Lung (tissue), 12 donors: ENCODE measurements around the gene CCDC3. TPM values are rescaled to one million over a fixed set of nuclear protein-coding genes. Genes with fewer than 3 reads are reported as not detected.

ENCODE experiments used
- ATAC-seq: fragments of 200-7000 bp; cut with Tn5 transposase; one replicate; pipeline ENCODE4 v1.9.1; 2020; ENCODE audit warnings: moderate number of reproducible peaks; ENCODE audit not compliant: insufficient read depth, low FRiP score
- DNase-seq, 3 donors: peaks; one replicate each; pipeline ENCODE4 v3.0.0-alpha.2; 2013 to 2017
- H3K27ac ChIP-seq, 2 donors: one replicate each; pipeline ENCODE4 v1.5.1; 2013; ENCODE audit warnings: mild to moderate bottlenecking in 2 of 2, moderate library complexity in 2 of 2, control low read depth in 1 of 2, inconsistent platforms in 1 of 2, low read depth in 1 of 2, low read length in 1 of 2
- H3K27me3 ChIP-seq, 3 donors: one replicate each; pipeline ENCODE4 v1.5.1; 2013; ENCODE audit warnings: low read length in 2 of 3; ENCODE audit not compliant: control insufficient read depth in 3 of 3, insufficient read depth in 3 of 3
- H3K36me3 ChIP-seq, 4 donors: one replicate each; pipeline ENCODE4 v1.5.1; 2013; ENCODE audit warnings: low read length in 4 of 4, mild to moderate bottlenecking in 1 of 4, moderate library complexity in 1 of 4; ENCODE audit not compliant: control insufficient read depth in 4 of 4, insufficient read depth in 4 of 4
- H3K4me1 ChIP-seq, 5 donors: one replicate each; pipeline ENCODE4 v1.5.1; 2013; ENCODE audit warnings: low read length in 5 of 5, mild to moderate bottlenecking in 2 of 5, moderate library complexity in 1 of 5; ENCODE audit not compliant: control insufficient read depth in 5 of 5, insufficient read depth in 5 of 5
- H3K4me3 ChIP-seq: one replicate; pipeline ENCODE4 v1.5.1; 2013; ENCODE audit warnings: mild to moderate bottlenecking, control low read depth, moderate library complexity
- H3K9ac ChIP-seq, 2 donors: one replicate each; pipeline ENCODE4 v1.5.1; 2013; ENCODE audit warnings: low read length in 2 of 2, control low read depth in 1 of 2; ENCODE audit not compliant: insufficient read depth in 1 of 2
- H3K9me3 ChIP-seq, 4 donors: one replicate each; pipeline ENCODE4 v1.5.1; 2013; ENCODE audit warnings: low read length in 3 of 4, mild to moderate bottlenecking in 1 of 4, moderate library complexity in 1 of 4; ENCODE audit not compliant: control insufficient read depth in 4 of 4, insufficient read depth in 3 of 4
- WGBS, 2 donors: extraction: QIAGEN DNeasy Blood & Tissue Kit; methylation state at CpG; one replicate each; pipeline ENCODE4 v1.1.7; 2013; 5-methylcytosine and 5-hydroxymethylcytosine counted together
- polyA plus RNA-seq, 2 donors: library from polyadenylated mRNA; stranded (reverse); fragments of 200-250 nt; gene quantifications; one replicate each; pipeline ENCODE4 v1.2.1, GENCODE V29; 2013
- total RNA-seq, 2 donors: library from RNA; depleted of rRNA in 1 of 2; stranded (reverse); fragments of >200 nt in 1 of 2; gene quantifications; one replicate each; pipeline ENCODE4 v1.2.1, GENCODE V29; 2014 to 2021
- TF ChIP-seq, protein P1 (sequence below): IDR thresholded peaks from 2 replicates; pipeline ENCODE4 v1.5.1; 2012; ENCODE audit warnings: mild to moderate bottlenecking; ENCODE audit errors: control extremely low read depth, extremely low read depth
- donor health status: control.
- donor health status: control.
- donor health status: Bipolar disorder and iron deficiency.
- donor health status: healthy.
- donor health status: DM: yes; HTN: yes; CAD: no.

Gene CCDC3
- total and polyA plus RNA-seq, 4 donors = 4.1 to 21.5 (median 11.0) TPM

DNA sequence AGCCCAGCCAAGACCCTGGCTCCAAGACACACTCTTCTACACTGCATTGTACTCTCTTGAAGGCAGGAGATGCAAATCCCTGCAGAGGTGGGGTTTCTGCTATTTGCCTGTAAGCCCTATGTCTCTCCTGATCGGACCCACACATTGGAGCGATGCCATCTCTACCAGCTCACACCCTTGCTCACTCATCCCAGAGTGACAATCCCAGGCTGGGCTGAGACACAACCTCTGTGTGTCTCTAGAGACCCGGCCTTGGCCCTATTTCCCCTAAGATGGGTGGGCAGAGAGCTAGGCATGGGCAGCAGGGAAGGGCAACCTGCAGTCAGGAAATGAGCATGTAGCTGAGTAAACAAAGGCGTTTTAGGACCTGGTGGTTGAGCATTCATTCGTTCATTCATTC, 25.6 kb downstream of the CCDC3 start:
- 77 to 88% methylated on average over 5 of the region's 5 CpGs for WGBS, 2 donors
- Histone ChIP-seq H3K9ac (no peak overlapping the region), H3K4me3 (no peak overlapping the region), H3K27ac (no peak overlapping the region), H3K4me1 (peaks cover 0 to 6% (median 0%) of the 10 kb centered on the region in 5 donors), H3K27me3 (peaks cover 0 to 6% (median 0%) of the 10 kb centered on the region in 3 donors), H3K9me3 (peaks cover 0 to 5% (median 0%) of the 10 kb centered on the region in 4 donors), H3K36me3 (no peaks in the 10 kb centered on the region)
- ATAC-seq (no peak), DNase-seq (no peak)
- TF ChIP-seq, protein P1, sequence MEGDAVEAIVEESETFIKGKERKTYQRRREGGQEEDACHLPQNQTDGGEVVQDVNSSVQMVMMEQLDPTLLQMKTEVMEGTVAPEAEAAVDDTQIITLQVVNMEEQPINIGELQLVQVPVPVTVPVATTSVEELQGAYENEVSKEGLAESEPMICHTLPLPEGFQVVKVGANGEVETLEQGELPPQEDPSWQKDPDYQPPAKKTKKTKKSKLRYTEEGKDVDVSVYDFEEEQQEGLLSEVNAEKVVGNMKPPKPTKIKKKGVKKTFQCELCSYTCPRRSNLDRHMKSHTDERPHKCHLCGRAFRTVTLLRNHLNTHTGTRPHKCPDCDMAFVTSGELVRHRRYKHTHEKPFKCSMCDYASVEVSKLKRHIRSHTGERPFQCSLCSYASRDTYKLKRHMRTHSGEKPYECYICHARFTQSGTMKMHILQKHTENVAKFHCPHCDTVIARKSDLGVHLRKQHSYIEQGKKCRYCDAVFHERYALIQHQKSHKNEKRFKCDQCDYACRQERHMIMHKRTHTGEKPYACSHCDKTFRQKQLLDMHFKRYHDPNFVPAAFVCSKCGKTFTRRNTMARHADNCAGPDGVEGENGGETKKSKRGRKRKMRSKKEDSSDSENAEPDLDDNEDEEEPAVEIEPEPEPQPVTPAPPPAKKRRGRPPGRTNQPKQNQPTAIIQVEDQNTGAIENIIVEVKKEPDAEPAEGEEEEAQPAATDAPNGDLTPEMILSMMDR = no peak

GRCh38 chr10:12975266-12975665, 26.2 kb downstream of the CCDC3 start:
- Histone ChIP-seq H3K4me1 (peaks cover 0 to 2% (median 0%) of the 10 kb centered on the region in 5 donors), H3K27me3 (peaks cover 0 to 7% (median 0%) of the 10 kb centered on the region in 3 donors), H3K9me3 (peaks cover 0 to 5% (median 0%) of the 10 kb centered on the region in 4 donors), H3K27ac (no peak overlapping the region), H3K9ac (no peak overlapping the region), H3K36me3 (no peaks in the 10 kb centered on the region), H3K4me3 (no peak overlapping the region)
- ATAC-seq (no peak), DNase-seq (no peak)
- 63 to 77% methylated on average over 3 of the region's 3 CpGs for WGBS, 2 donors
- TF ChIP-seq, protein P1 = no peak

- TF ChIP-seq, protein P1 = no peak
- H3K4me3 ChIP-seq = no peak overlapping the region
- H3K9me3 ChIP-seq = peaks cover 0 to 5% (median 0%) of the 10 kb centered on the region in 4 donors
- no peak overlapping the region for H3K9ac ChIP-seq
- 85 to 91% methylated on average over 14 of the region's 14 CpGs for WGBS, 2 donors
- no peak overlapping the region for H3K27ac ChIP-seq
- peaks cover 0 to 7% (median 0%) of the 10 kb centered on the region in 3 donors for H3K27me3 ChIP-seq
- DNase-seq (no peak), ATAC-seq (no peak)
- no peaks in the 10 kb centered on the region for H3K36me3 ChIP-seq
- H3K4me1 ChIP-seq = peaks cover 0 to 2% (median 0%) of the 10 kb centered on the region in 5 donors
Observed at GRCh38 chr10:12974491-12975199, 26.9 kb downstream of the CCDC3 start.
